Cortex of kidney (tissue), 1 donor: ENCODE results near the gene LYSET.
"Not testable (repeated sequence)": the region's sequence is repeated elsewhere in the genome, so short reads cannot be mapped to it uniquely, and the experiment has no call there.

Source experiments
- DNase-seq: peaks from one replicate; lab custom pipeline; 2025; lab: John Stamatoyannopoulos, UW

Gene LYSET

DNA sequence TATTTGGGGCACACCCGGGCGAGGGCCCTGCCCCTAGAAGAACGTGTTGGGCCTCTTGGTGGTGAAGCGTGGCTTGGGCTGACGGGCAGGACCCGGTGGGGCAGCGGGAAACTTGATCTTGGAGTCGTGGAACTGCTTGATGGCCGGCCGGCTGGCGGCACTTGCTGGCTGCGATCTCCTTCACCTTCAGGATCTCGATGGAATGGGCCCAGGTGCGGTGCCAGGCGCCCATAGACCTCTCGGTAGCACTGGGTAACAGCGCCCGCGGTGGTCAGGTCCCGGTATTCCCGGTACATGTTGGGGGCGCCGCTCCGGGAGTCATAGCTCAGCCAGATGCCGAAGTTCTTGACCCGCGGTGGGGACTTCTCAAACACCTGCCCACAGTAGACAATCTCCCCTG is 38.4 kb downstream of the LYSET start:
- no peak for DNase-seq

DNA sequence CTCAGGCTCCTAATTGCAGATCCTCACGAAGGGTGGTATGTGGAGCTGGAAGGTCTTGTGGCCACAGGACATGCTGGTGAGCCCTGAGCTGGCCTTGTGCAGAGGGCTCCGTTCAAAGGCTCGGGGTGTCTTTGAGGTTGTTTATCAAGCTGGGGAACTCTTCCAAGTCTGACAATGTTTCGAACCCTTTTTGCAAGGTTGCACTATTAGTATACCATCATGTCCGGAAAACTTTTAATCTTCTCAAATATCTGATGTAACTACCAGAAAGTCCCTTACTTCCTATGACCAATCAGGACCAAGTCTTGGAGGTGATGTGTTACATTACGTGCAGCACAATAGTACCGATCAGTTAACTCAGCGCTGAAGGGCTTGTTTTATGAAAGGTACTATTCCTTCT is 43.4 kb downstream of the LYSET start:
- no peak for DNase-seq

DNA sequence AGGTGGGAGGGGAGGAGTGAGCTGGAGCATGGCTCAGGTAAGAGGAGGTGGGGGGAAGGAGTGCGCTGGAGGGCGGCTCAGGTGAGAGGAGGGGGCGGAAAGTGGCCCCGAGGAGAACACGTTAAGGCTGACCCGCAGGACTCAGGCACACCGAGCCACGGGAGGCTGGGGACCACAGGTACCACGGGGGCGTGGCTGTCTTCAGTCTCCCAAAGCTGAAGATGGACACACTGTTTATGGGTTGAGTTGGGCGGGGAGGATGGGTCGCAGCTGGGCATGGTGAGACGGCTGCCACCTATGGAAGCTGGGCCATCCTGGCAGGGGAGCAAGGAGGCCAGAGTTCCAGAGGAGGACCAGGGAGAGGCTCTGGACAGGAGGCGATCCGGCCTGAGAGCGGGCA is 45.4 kb downstream of the LYSET start:
- no peak for DNase-seq

DNA sequence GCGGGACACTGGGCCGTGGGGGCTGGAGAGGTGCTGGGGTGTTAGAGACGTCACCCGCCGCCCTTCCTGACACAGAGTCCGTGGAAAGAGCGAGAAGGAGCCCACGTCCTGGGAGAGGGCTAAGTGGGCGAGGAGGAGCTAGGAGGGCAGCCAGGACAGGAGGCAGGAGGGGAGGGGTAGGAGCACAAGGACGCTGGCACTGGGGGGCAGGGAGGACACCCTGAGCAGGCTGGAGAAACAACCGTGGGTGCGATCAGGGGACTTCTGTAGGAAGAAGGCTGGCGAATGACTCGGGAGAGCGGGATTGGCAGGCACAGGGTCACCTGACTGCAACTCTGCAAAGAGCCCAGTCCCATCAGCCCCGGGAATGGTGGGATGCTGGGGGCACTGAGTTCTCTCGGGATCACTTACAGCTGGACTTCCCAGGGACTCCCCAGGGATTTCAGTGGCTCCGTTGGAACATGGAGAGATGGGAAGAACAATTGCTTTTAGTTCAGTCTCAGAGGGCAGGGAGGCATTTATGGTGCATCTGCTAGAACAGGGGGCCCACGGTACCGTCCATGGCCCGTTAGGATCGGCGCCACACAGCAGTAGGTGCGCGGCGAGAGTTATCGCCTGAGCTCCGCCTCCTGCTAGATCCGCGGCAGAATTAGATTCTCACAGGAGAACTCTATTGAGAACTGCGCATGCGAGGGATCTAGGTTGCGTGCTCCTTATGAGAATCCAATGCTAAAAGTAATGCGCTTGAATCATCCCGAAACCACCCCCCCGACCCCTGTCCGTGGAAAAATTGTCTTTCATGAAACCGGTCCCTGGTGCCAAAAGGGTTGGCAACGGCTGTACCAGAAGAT is 46.2 kb downstream of the LYSET start:
- DNase-seq: no peak

DNA sequence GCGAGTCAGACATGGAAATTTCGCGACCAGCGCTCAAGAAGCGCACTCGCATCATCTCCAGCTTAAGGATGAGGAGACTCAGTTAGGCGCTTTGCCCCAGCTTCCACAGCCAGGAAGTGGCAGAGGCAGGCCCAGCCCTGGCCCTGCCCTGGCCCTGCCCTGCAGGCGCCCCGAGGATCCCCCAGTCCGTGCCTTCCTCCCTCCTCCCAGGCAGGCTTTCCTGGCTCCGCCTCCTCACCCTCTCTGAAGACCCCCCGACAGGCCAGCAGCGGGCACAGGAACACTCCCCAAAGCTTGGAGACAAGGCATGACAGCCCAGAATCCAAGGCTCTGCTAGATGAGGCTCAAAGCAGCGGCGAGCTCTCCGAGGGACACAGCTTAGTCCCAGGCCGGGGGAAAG is 47.0 kb downstream of the LYSET start:
- DNase-seq: no peak

DNA sequence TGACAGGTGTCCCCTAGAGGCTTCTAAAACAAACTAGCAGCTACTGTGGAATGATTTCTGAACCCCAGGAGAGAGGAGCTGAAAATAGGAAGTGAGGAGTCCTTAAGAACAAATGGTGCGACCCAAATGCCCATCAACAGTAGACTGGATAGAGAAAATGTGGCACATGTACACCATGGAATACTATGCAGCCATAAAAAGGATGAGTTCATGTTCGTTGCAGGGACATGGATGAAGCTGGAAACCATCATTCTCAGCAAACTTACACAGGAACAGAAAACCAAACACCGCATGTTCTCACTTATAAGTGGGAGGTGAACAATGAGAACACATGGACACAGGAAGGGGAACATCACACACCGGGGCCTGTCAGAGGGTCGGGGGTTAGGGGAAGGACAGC is 48.0 kb downstream of the LYSET start:
- DNase-seq: not testable (repeated sequence)

DNA sequence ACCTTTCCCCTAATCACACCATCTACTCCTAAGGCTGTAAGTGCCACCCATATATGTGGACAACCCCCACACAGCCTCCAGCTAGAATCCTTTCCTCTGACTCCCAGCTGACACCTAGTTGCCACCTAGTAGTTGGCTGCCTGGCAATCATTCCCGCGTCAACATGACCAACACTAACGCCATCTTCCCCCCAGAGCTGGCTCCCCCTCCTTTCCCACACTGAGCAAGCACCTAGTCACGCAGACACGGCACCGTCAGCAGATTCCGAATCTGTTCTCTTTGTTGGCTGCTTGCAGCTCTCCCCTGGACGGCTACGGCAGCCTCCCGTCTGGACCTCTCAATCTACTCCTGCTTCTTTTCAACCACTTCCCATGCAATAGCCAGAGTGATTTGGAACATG is 49.7 kb downstream of the LYSET start:
- DNase-seq: no peak
